DMS114 treated with DMSO at 0.1 percent for 48 hours (cell line): ENCODE results near the gene ACAA2.
A peak's percentile ranks its signal among the peaks of the same experiment; 100 is the strongest.

Experiments
- DNase-seq: peaks from one replicate; lab custom pipeline; 2025; ENCODE audit not compliant: unreplicated experiment; lab: John Stamatoyannopoulos, UW

Gene ACAA2, protein sequence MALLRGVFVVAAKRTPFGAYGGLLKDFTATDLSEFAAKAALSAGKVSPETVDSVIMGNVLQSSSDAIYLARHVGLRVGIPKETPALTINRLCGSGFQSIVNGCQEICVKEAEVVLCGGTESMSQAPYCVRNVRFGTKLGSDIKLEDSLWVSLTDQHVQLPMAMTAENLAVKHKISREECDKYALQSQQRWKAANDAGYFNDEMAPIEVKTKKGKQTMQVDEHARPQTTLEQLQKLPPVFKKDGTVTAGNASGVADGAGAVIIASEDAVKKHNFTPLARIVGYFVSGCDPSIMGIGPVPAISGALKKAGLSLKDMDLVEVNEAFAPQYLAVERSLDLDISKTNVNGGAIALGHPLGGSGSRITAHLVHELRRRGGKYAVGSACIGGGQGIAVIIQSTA

GRCh38 chr18:49813319-49814146 is at the start of gene ACAA2:
TSS of gene ACAA2 (minus strand) at chr18:49813533. CDS start at chr18:49813484, 49 bp downstream.
- DNase-seq, result peak; percentile 14

GRCh38 chr18:49862656-49863385 is 49.5 kb upstream of the ACAA2 start:
- DNase-seq, result no peak

DNA sequence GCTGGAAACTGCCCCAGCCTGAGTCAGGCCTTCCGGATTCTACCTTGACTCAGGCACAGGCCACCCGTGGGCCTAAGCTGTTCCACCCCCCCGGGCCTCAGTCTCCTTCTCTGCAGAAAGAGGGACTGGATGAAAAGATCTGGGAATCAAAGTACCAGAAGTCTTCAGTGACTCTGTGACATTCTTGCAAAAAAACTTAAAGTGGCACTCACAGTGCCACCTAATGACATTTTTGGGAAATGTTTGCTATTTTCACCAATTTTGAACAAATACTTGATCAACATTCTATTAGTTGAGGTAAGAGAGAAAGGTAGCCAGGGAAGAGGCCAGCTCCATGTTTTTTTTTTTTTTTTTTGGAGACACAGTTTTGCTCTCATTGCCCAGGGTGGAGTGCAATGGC is 48.3 kb upstream of the ACAA2 start:
- no peak for DNase-seq

DNA sequence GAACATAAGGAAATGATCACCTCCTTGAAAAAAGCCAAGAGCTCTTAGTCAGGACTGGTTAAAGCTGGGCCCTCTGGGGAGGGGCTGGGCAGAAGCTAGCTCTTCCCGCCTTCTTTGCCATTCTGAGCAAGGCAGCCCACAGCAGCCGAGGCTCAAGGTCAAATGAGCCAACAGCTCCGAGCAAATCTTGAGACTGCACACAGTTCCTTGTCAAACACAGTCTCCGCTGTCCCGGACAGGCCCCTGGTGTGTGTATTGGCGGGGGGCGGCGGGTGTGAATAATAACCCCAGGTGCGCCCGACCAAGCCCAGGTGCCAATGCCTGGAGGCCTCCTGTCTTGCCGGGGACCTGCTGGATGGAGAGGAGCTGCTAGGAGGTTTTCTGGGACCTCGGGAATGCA is 46.4 kb upstream of the ACAA2 start:
- no peak for DNase-seq

- no peak for DNase-seq
These were observed 45.7 kb upstream of the ACAA2 start for GRCh38 chr18:49859021-49859359.

DNA sequence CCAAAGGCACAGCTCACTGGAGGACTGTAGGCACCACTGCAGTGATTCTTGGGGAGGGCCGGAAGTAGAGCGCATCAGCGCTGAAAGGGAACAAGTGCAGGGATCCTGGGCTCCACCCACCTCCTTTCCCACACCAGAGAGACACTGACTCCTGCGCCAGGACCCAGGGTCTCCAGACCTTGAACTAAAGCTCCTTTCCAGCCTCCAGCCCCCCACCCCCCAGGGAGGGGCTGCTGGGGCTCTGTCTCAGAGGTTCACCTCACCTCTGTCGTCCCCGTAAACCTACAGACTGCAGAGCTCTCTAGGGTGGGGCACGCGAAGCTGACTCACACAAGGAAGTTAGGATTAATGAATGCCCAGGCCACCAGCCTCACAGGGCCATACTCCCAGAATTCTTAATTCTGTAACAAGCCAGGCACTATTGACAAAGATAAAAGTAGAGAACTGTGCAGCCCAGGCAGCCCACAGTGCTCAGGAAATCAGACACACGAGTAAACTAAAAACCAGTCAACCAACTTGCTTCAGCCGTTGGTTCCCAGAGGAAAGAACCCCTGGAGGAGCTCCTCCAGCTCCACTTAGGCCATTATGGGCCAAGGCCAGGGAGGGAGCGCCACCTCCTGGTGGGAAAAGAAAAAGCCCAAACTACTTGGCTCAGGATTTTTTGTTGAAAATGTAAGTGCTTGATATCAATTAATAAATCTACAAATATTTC is 45.1 kb upstream of the ACAA2 start:
- DNase-seq, result peak; percentile 25

DNA sequence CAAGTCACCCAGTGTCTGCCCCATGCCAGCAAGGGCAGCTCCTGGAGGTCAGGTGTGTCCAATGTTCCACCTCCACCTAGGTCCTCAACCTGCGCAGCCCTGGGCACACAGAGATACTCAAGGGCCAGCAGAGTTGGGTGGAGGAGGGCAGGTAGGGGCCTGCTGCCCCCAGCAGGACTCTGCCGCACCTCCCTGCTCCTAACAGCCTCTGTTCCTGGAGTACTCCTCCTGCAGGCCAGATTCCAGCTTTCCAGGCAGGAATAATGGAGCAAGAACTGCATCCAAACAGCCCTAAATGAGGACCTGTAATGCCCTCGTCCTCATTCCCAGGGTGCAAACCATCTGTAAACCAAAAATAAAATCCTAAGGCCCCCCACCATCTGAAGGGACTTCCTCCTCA is 44.4 kb upstream of the ACAA2 start:
- DNase-seq, result no peak

DNA sequence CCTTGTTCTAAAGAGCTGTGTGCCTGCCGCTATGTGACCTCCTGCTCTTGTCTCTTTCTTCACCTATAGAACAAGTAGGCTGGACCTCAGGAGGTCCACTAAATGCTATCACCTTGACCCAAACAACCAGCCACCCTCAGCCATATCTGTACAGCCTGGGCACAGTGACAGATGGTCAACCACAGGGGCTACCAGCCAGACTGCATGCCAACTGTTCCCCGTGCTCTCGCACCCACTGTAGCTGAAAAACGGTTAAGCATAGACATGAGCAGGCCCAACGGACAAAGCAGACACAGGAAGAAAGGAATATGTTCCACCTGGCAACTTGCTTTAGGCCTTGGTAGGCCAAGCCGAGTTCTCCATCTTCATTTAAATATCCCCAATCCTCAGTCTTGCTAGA is 43.2 kb upstream of the ACAA2 start:
- no peak for DNase-seq

DNA sequence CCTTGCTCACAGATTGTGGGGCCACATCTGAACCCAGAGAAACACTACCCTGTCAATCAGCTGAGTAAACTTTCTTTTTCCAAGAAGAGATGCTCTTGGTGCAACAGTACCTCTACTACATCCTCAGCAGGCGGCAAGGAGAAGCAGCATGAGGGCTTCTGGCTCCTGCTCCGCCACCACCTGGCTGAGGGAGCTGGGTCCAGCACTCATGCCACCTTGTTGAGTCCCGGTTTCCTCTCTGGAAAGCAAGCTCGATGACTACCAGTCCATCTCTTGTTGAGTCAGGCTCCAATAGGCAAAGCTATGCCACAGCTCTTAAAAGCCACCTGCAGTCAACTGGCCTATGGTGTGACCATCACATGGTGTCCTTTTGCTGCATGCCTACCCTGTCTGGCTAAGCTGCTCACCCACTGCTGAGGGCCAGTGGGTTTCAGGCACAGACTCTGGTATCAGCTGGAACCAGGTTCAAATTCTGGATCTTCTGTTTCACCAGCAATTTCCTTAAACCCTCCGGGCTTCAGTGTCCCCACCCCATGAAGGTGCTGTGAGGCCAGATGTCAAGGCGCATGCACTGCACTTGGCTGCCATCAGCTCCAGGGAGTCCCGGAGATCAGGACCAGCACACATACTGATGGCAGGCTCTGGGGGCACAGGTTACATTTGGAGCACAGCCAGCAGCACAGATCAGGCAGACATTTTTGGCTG is 42.5 kb upstream of the ACAA2 start:
- DNase-seq, result no peak

DNA sequence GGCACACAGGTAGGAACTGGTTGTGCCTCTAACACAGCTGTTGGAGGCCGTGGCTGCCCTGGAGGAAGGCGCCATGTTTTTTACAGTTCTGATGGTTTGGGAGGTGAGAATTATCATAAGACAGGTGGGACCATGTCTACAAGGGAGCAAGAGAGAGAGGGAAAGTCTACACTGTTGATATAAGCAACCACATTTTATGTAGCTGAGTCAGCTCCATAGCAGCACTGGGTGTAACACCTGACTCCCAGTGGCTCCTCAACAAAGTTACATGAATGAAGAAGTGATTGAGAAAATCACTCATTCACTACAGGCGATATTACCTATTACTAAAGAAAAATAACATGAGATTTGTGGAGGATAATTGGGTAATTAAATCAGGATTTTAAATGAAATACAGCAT is 41.3 kb upstream of the ACAA2 start:
- no peak for DNase-seq

GRCh38 chr18:49853436-49853835 is 40.1 kb upstream of the ACAA2 start:
- DNase-seq, result no peak

- DNase-seq, result no peak
These were observed 39.7 kb upstream of the ACAA2 start for GRCh38 chr18:49853011-49853410.

DNA sequence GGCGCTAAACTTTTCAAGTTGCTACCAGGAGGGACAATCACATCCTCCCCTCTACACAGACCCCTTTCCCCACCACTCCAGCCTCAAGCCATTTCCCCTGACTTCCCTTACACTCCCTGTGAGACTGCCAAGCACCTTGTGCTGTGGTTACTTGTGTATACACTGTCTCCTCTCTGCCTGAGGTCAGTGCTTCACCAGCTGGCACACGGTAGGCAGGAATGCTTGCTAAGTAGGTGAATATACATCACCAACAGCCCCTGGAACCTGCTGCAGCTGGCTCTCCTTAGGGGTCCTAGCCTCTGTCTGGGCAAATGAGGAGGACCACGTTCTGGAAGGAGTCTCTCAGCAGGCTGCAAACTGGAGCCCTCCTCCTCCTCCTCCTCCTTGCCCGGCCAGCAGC is 38.3 kb upstream of the ACAA2 start:
- DNase-seq, result no peak

DNA sequence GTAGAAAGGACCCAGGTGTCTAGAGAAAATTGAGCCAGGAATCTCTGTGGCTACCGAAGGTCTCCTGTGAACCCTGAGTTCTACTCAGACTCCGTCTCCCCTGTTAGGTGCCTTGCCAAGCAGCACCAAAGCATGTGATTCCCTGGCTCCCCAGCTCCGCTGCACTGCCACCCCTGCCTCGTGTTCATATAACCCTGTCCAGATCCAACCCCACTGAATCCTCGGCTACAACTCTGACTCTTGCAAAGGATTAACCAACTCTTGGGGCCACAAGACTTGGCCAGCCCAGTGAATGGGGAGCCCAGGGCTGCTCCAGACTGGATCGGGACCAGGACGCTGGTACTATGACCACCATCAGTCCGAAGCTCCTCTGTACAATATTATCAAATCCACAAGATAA is 37.3 kb upstream of the ACAA2 start:
- DNase-seq, result no peak

DNA sequence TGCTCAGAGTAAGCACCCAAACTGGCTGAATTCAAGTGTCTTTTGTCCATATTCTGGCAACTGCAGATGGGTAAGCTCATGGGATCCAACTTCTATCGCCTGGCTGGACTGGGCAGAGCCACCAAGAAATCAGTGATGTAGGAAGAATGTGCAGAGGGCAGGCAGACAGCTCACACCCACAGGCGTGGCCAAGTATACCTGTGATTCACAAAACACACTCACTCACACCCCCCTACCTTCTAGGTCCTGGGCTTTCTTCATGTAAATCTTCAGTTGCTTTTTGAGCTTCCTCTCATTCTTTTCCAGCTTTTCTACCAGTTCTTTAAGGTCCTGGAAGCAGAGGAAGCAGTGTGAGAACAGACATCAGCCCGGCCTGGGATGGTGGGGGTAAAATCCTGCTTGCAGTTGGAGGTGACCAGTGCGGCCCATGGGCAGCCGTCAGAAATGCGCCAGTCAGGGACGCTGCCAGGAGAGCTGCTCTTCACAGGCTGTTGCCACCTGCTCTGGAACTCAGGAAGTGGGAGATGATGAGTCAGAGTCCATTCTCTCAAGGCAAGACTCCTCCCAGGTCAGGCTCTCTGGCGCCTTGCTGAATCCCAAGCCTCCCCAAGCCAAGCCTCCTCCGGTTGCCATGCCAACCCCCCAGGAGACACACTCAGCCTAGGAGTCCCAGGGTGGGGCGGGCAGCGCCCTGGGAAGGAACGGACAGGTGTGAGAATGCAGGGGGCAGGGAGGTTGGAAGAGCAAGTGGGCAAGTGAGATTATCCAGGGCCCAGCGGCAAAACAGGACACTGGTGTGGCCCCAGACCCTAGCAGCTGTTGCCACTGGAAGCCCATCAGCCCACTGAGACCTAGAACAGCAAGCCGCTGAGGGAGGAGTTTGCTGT is 36.2 kb upstream of the ACAA2 start:
- DNase-seq, result no peak

GRCh38 chr18:49848115-49848514 is 34.8 kb upstream of the ACAA2 start:
- DNase-seq, result no peak

DNA sequence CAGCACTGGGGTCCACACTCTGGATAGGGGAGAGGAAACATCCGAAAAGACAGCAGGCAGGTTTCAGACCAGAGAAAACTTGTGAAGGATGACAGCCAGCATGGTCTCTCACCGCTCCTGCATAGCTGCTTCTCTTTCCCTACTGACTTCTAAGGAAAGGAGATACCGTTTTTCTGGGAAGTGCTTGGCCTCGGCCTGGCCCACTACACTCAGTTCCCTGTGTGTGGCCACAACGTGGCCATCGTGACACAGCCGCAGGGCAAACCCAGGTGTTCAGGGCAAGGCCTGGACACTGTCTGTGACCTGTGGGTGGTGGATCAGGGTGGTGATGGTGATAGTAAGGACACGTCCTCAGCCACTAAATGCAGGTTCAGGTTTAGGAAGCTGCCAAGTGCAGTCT is 34.2 kb upstream of the ACAA2 start:
- DNase-seq, result no peak

- DNase-seq, result no peak
These were observed 33.6 kb upstream of the ACAA2 start for GRCh38 chr18:49846718-49847470.

DNA sequence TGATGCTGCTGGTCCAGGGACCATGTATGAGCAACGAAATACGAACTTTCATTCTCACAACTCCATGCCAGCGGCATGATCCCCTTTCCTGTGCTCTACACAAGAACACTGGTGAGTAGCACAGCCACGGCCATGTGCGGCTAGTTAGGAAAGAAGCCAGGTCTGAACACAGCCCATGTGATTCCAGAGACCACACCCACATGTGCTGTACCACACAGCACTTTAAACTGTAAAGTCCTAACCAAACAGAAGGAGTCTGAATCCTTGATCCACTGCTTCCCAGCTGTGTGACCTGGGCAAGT is 33.0 kb upstream of the ACAA2 start:
- no peak for DNase-seq
